DOHH2 (cell line): Measurements from ENCODE around the gene LETMD1.
"Not testable (repeated sequence)": the region's sequence is repeated elsewhere in the genome, so short reads cannot be mapped to it uniquely, and the experiment has no call there.

ENCODE experiments used
- H3F3A ChIP-seq: fragments of 200-600 bp; sonication (generic), shearing (Covaris generic); 2 replicates; pipeline ENCODE4 v1.6.0; 2016; ENCODE audit warnings: antibody characterized with exemption, mild to moderate bottlenecking; ENCODE audit not compliant: control insufficient read depth, insufficient read depth
- H3K27ac ChIP-seq: fragments of 200-600 bp; sonication (generic); 2 replicates; pipeline ENCODE4 v1.5.1; 2014; ENCODE audit warnings: low read depth, mild to moderate bottlenecking, low read length, moderate library complexity
- H3K27me3 ChIP-seq: fragments of 200-600 bp; sonication (generic); 2 replicates; pipeline ENCODE4 v1.6.1; 2014; ENCODE audit warnings: mild to moderate bottlenecking, low read length, mixed read lengths; ENCODE audit not compliant: control insufficient read depth
- H3K36me3 ChIP-seq: fragments of 200-600 bp; sonication (generic); 2 replicates; pipeline ENCODE4 v1.6.1; 2014; ENCODE audit warnings: mild to moderate bottlenecking, low read length, moderate library complexity, mixed read lengths; ENCODE audit not compliant: control insufficient read depth
- H3K4me1 ChIP-seq: fragments of 200-600 bp; sonication (generic); 2 replicates; pipeline ENCODE4 v1.6.1; 2014; ENCODE audit warnings: mild to moderate bottlenecking, low read length, mixed read lengths; ENCODE audit not compliant: control insufficient read depth
- H3K4me2 ChIP-seq: fragments of 200-600 bp; sonication (generic); 2 replicates; pipeline ENCODE4 v1.6.0; 2014; ENCODE audit warnings: mild to moderate bottlenecking, low read length, moderate library complexity
- H3K4me3 ChIP-seq: fragments of 200-600 bp; sonication (generic); 2 replicates; pipeline ENCODE4 v1.5.1; 2014; ENCODE audit warnings: mild to moderate bottlenecking, low read length, mixed read lengths
- H3K79me2 ChIP-seq: fragments of 200-600 bp; sonication (generic); 2 replicates; pipeline ENCODE4 v1.6.1; 2014; ENCODE audit warnings: mild to moderate bottlenecking, low read length, mixed read lengths; ENCODE audit not compliant: control insufficient read depth
- H3K9me2 ChIP-seq: fragments of 200-600 bp; sonication (generic); replicated peaks from 2 replicates; pipeline ENCODE4 v1.6.1; 2014; ENCODE audit warnings: mild to moderate bottlenecking, low read length, mixed read lengths; ENCODE audit not compliant: control insufficient read depth
- H3K9me3 ChIP-seq: fragments of 200-600 bp; sonication (generic); 2 replicates; pipeline ENCODE4 v1.6.1; 2014; ENCODE audit warnings: antibody characterized with exemption, low read length, mixed read lengths; ENCODE audit not compliant: control insufficient read depth, insufficient read depth
- H4K20me1 ChIP-seq: fragments of 200-600 bp; sonication (generic); 2 replicates; pipeline ENCODE4 v1.6.0; 2014; ENCODE audit warnings: low read depth, mild to moderate bottlenecking, antibody characterized with exemption, low read length, moderate library complexity; ENCODE audit not compliant: control insufficient read depth, insufficient read depth
- EZH2phosphoT487 ChIP-seq: fragments of 200-600 bp; sonication (generic); IDR thresholded peaks from 2 replicates; pipeline ENCODE4 v1.6.1; 2017; ENCODE audit warnings: borderline replicate concordance, mild to moderate bottlenecking, antibody characterized with exemption, low read length, moderate library complexity, mixed read lengths
- TF ChIP-seq, protein P1 (sequence below): fragments of 200-600 bp; sonication (generic); IDR thresholded peaks from one replicate; pipeline ENCODE4 v1.5.1; 2014; ENCODE audit warnings: antibody characterized with exemption, mild to moderate bottlenecking, low read depth, low read length; ENCODE audit not compliant: poor library complexity, severe bottlenecking

Gene LETMD1

DNA sequence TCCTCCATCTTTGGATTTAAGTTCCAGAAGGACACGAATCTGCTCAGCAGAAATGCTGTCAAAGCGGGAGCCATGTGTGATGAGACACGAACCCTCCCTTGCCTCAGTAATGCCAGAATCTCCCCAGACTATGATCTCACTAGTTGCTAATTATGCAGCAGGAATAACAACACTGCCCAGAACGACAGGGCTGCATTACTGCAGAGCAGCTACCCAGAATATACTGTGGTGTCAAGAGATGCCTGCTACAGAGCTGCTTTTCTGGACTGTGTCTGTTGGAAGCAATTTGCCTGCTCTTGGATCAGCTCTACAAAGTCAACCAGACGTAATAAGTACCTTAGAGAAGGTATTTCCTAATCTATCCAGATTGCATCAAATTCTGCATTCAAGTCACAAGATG is 29.8 kb downstream of the LETMD1 start:
- H4K20me1 ChIP-seq, result no peaks in the 10 kb centered on the region
- H3K4me2 ChIP-seq, result no peak overlapping the region
- peaks cover 11% of the 10 kb centered on the region; the same call in 1 of the 2 replicates for H3K79me2 ChIP-seq
- H3K36me3 ChIP-seq, result no peaks in the 10 kb centered on the region
- H3F3A ChIP-seq, result no peaks in the 10 kb centered on the region
- H3K9me3 ChIP-seq, result no peaks in the 10 kb centered on the region
- no peak overlapping the region for H3K4me3 ChIP-seq
- H3K4me1 ChIP-seq, result peaks cover 13% of the 10 kb centered on the region
- H3K9me2 ChIP-seq, result no peaks in the 10 kb centered on the region
- H3K27ac ChIP-seq, result no peak overlapping the region
- TF ChIP-seq EZH2phosphoT487, result no peak
- no peaks in the 10 kb centered on the region for H3K27me3 ChIP-seq

DNA sequence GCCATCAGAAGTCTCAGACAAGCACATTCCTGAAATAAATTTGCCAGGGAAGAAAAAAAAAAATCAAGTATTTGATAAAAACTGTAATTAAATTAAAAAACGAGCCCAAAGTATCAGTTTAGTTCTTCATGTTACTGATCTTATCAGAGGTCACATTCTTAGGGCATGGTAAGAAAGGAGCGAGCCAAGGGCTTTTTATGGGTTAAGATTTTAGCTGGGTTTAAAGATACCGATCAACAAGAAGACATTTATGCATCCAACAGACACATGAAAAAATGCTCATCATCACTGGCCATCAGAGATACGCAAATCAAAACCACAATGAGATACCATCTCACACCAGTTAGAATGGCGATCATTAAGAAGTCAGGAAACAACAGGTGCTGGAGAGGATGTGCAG is 30.2 kb downstream of the LETMD1 start:
- not testable (repeated sequence) for H3K27me3 ChIP-seq, H3K4me3 ChIP-seq, H3F3A ChIP-seq, H3K9me3 ChIP-seq, H4K20me1 ChIP-seq, H3K27ac ChIP-seq, H3K36me3 ChIP-seq, H3K9me2 ChIP-seq, H3K4me2 ChIP-seq
- H3K4me1 ChIP-seq, result peaks cover 13% of the 10 kb centered on the region
- H3K79me2 ChIP-seq, result peaks cover 12% of the 10 kb centered on the region; the same call in 1 of the 2 replicates

DNA sequence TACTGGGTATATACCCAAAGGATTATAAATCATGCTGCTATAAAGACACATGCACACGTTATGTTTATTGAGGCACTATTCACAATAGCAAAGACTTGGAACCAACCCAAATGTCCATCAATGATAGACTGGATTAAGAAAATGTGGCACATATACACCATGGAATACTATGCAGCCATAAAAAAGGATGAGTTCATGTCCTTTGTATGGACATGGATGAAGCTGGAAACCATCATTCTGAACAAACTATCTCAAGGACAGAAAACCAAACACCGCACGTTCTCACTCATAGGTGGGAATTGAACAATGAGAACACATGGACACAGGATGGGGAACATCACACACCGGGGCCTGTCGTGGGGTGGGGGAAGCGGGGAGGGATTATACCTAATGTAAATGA is 30.7 kb downstream of the LETMD1 start:
- not testable (repeated sequence) for H3K4me2 ChIP-seq, H4K20me1 ChIP-seq, H3K27ac ChIP-seq, H3K4me3 ChIP-seq, H3K36me3 ChIP-seq, H3F3A ChIP-seq, H3K9me3 ChIP-seq, H3K27me3 ChIP-seq, H3K9me2 ChIP-seq
- H3K79me2 ChIP-seq, result peaks cover 12% of the 10 kb centered on the region; the same call in 1 of the 2 replicates
- H3K4me1 ChIP-seq, result peaks cover 16% of the 10 kb centered on the region

DNA sequence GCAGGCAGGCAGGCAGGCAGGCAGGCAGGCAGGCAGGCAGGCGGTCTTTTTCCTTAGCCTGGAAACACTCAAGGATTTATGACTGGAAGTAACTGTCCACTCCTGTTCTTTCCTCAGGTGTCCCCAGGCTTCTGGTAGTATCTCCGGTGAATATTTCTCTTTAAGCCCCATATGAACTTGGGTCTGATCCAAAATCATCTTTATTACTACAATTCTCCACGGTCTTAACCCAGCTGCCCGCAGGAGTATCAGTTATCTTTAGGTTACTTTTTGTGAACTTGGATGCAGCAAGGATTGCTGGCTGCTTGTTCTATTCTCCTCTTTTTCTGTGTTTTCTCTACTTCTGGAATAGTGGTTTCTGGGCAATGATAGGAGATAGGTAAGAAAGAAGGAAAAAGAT is 32.0 kb downstream of the LETMD1 start:
- Histone ChIP-seq H3K27ac (no peak overlapping the region), H3K4me2 (no peak overlapping the region), H3K36me3 (no peaks in the 10 kb centered on the region), H3K4me1 (peaks cover 17% of the 10 kb centered on the region), H3K9me3 (no peaks in the 10 kb centered on the region), H3K9me2 (no peaks in the 10 kb centered on the region), H3F3A (no peaks in the 10 kb centered on the region), H3K4me3 (no peak overlapping the region), H4K20me1 (no peaks in the 10 kb centered on the region), H3K79me2 (peaks cover 12% of the 10 kb centered on the region; the same call in 1 of the 2 replicates), H3K27me3 (no peaks in the 10 kb centered on the region)
- TF ChIP-seq EZH2phosphoT487, result no peak
- TF ChIP-seq, protein P1, sequence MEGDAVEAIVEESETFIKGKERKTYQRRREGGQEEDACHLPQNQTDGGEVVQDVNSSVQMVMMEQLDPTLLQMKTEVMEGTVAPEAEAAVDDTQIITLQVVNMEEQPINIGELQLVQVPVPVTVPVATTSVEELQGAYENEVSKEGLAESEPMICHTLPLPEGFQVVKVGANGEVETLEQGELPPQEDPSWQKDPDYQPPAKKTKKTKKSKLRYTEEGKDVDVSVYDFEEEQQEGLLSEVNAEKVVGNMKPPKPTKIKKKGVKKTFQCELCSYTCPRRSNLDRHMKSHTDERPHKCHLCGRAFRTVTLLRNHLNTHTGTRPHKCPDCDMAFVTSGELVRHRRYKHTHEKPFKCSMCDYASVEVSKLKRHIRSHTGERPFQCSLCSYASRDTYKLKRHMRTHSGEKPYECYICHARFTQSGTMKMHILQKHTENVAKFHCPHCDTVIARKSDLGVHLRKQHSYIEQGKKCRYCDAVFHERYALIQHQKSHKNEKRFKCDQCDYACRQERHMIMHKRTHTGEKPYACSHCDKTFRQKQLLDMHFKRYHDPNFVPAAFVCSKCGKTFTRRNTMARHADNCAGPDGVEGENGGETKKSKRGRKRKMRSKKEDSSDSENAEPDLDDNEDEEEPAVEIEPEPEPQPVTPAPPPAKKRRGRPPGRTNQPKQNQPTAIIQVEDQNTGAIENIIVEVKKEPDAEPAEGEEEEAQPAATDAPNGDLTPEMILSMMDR, result no peak

DNA sequence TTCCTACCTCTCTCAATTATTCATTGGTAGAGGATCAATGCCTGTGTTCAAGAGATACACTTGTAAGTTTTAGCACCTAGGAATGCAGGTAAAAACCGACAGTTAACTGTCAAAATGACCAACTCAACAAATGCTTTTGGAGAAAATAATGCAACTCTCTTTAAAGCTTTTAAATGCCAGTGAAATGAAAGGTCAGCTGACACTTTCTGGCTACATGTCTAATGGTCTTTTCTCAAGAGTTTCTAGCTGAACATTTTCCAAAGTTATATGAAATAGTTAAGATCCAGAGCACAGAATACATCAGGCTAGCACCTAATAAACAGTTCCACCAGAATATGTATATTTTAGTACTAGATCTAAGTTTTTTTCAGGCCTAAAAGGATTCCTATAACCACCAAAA is 33.3 kb downstream of the LETMD1 start:
- Histone ChIP-seq H3K79me2 (peaks cover 12% of the 10 kb centered on the region; the same call in 1 of the 2 replicates), H3K4me3 (no peak overlapping the region), H3K27ac (no peak overlapping the region), H3K9me2 (no peaks in the 10 kb centered on the region), H3K4me2 (no peak overlapping the region), H3K9me3 (no peaks in the 10 kb centered on the region), H3K27me3 (no peaks in the 10 kb centered on the region), H3K4me1 (peaks cover 17% of the 10 kb centered on the region), H4K20me1 (no peaks in the 10 kb centered on the region), H3K36me3 (no peaks in the 10 kb centered on the region), H3F3A (no peaks in the 10 kb centered on the region)
- TF ChIP-seq, protein P1, result no peak
- no peak for TF ChIP-seq EZH2phosphoT487
